GM19025 (cell line): Measurements from ENCODE around the gene MORN4.
"Not testable (repeated sequence)": the region's sequence is repeated elsewhere in the genome, so short reads cannot be mapped to it uniquely, and the experiment has no call there.

Experiments used
- ATAC-seq: cut with Tn5 transposase; IDR thresholded peaks from one replicate; pipeline ENCODE4 v1.9.1; 2021; ENCODE audit warnings: mild to moderate bottlenecking, low read depth, moderate library complexity; ENCODE audit not compliant: unreplicated experiment

The MORN4 gene

GRCh38 chr10:97576487-97576886, 56.8 kb downstream of the MORN4 start:
- ATAC-seq, result not testable (repeated sequence)

- no peak for ATAC-seq
Observed at GRCh38 chr10:97575127-97575668, 58.1 kb downstream of the MORN4 start.

- no peak for ATAC-seq
Observed at GRCh38 chr10:97574374-97575126, 58.8 kb downstream of the MORN4 start.

- ATAC-seq, result no peak
Observed at GRCh38 chr10:97573672-97574071, 59.6 kb downstream of the MORN4 start.

GRCh38 chr10:97573021-97573420, 60.3 kb downstream of the MORN4 start:
- ATAC-seq, result no peak

GRCh38 chr10:97572214-97572989, 60.9 kb downstream of the MORN4 start, which contains the start of gene ANKRD2:
Gene ANKRD2, plus strand, starts transcription at chr10:97572779. Its CDS starts 10 bp downstream, at chr10:97572789.
- ATAC-seq, result no peak

GRCh38 chr10:97571622-97572021, 61.7 kb downstream of the MORN4 start:
- ATAC-seq, result no peak

- no peak for ATAC-seq
Observed at GRCh38 chr10:97570789-97571471, 62.4 kb downstream of the MORN4 start.

GRCh38 chr10:97570146-97570788, 63.0 kb downstream of the MORN4 start:
- no peak for ATAC-seq

- no peak for ATAC-seq
Observed at GRCh38 chr10:97567891-97568290, 65.4 kb downstream of the MORN4 start.

GRCh38 chr10:97566336-97566996, 66.8 kb downstream of the MORN4 start:
- no peak for ATAC-seq

GRCh38 chr10:97564776-97565175, 68.5 kb downstream of the MORN4 start:
- no peak for ATAC-seq
